H9 (cell line): ENCODE measurements around the gene ZFPL1. TPM values are rescaled to one million over a fixed set of nuclear protein-coding genes. Genes with fewer than 3 reads are reported as not detected.

ENCODE experiments used
- DNase-seq: peaks from one replicate; pipeline ENCODE4 v3.0.0-alpha.2; 2017
- H2AFZ ChIP-seq: one replicate; pipeline ENCODE4 v1.6.1; 2013; ENCODE audit warnings: mild to moderate bottlenecking, low read length, control low read depth, moderate library complexity
- H2AK5ac ChIP-seq: 2 replicates; pipeline ENCODE4 v1.6.1; 2013; ENCODE audit warnings: low read length, control low read depth, mixed read lengths; ENCODE audit not compliant: insufficient read length
- H2BK120ac ChIP-seq: one replicate; pipeline ENCODE4 v1.6.1; 2013; ENCODE audit warnings: low read depth, mild to moderate bottlenecking, low read length, control low read depth, inconsistent platforms; ENCODE audit not compliant: poor library complexity, severe bottlenecking
- H2BK12ac ChIP-seq: 2 replicates; pipeline ENCODE4 v1.6.1; 2013; ENCODE audit warnings: low read length, control low read depth, mixed read lengths, low read depth; ENCODE audit not compliant: insufficient read length
- H2BK15ac ChIP-seq: 2 replicates; pipeline ENCODE4 v1.6.1; 2013; ENCODE audit warnings: low read depth, low read length, control low read depth
- H2BK20ac ChIP-seq: one replicate; pipeline ENCODE4 v1.6.1; 2013; ENCODE audit warnings: low read depth, mild to moderate bottlenecking, low read length, control low read depth, inconsistent platforms; ENCODE audit not compliant: poor library complexity, severe bottlenecking
- H2BK5ac ChIP-seq: 2 replicates; pipeline ENCODE4 v1.6.1; 2013; ENCODE audit warnings: low read length, control low read depth, mixed read lengths; ENCODE audit not compliant: insufficient read length
- H3K14ac ChIP-seq: 2 replicates; pipeline ENCODE4 v1.6.1; 2013; ENCODE audit warnings: low read length, control low read depth; ENCODE audit not compliant: insufficient read depth
- H3K18ac ChIP-seq: 2 replicates; pipeline ENCODE4 v1.6.1; 2013; ENCODE audit warnings: low read depth, mild to moderate bottlenecking, mixed read lengths, low read length, control low read depth; ENCODE audit not compliant: insufficient read length
- H3K23ac ChIP-seq: 2 replicates; pipeline ENCODE4 v1.6.1; 2013; ENCODE audit warnings: low read length, control low read depth, mixed read lengths, low read depth; ENCODE audit not compliant: insufficient read length
- H3K23me2 ChIP-seq: 2 replicates; pipeline ENCODE4 v1.6.1; 2013; ENCODE audit warnings: low read depth, mild to moderate bottlenecking, mixed read lengths, low read length, control low read depth; ENCODE audit not compliant: insufficient read length, poor library complexity, severe bottlenecking
- H3K27ac ChIP-seq: 2 replicates; pipeline ENCODE4 v1.5.1; 2013; ENCODE audit warnings: low read length, control low read depth, mixed read lengths, low read depth; ENCODE audit not compliant: insufficient read length
- H3K27me3 ChIP-seq: 2 replicates; pipeline ENCODE4 v1.6.1; 2013; ENCODE audit warnings: low read length, control low read depth, inconsistent platforms; ENCODE audit not compliant: insufficient read depth
- H3K4ac ChIP-seq: 2 replicates; pipeline ENCODE4 v1.6.1; 2013; ENCODE audit warnings: low read depth, mild to moderate bottlenecking, control low read depth, inconsistent platforms, low read length, moderate library complexity
- H3K4me1 ChIP-seq: 2 replicates; pipeline ENCODE4 v1.6.1; 2013; ENCODE audit warnings: low read length, control low read depth, inconsistent platforms; ENCODE audit not compliant: insufficient read depth
- H3K4me2 ChIP-seq: 2 replicates; pipeline ENCODE4 v1.6.1; 2013; ENCODE audit warnings: low read length, control low read depth, mixed read lengths; ENCODE audit not compliant: insufficient read length, insufficient read depth
- H3K56ac ChIP-seq: 2 replicates; pipeline ENCODE4 v1.6.1; 2013; ENCODE audit warnings: low read depth, mild to moderate bottlenecking, mixed read lengths, low read length, control low read depth; ENCODE audit not compliant: insufficient read length
- H3K79me1 ChIP-seq: 2 replicates; pipeline ENCODE4 v1.6.1; 2013; ENCODE audit warnings: low read depth, mild to moderate bottlenecking, moderate library complexity, low read length, control low read depth, inconsistent platforms; ENCODE audit not compliant: insufficient read depth, poor library complexity, severe bottlenecking
- H3K79me2 ChIP-seq: 2 replicates; pipeline ENCODE4 v1.6.1; 2013; ENCODE audit warnings: low read length, control low read depth, inconsistent platforms; ENCODE audit not compliant: insufficient read depth
- H3K9ac ChIP-seq: 2 replicates; pipeline ENCODE4 v1.6.1; 2013; ENCODE audit warnings: low read length, control low read depth, mixed read lengths; ENCODE audit not compliant: insufficient read length; ENCODE audit errors: extremely low read depth
- H3K9me3 ChIP-seq: one replicate; pipeline ENCODE4 v1.6.1; 2013; ENCODE audit warnings: low read depth, low read length, inconsistent platforms; ENCODE audit not compliant: control insufficient read depth
- H3T11ph ChIP-seq: one replicate; pipeline ENCODE4 v1.6.1; 2013; ENCODE audit warnings: mild to moderate bottlenecking, low read length, control low read depth, inconsistent platforms
- H4K20me1 ChIP-seq: one replicate; pipeline ENCODE4 v1.6.1; 2013; ENCODE audit not compliant: control insufficient read depth, insufficient read length, insufficient read depth
- H4K5ac ChIP-seq: 2 replicates; pipeline ENCODE4 v1.6.1; 2013; ENCODE audit warnings: low read depth, mild to moderate bottlenecking, mixed read lengths, low read length, control low read depth; ENCODE audit not compliant: insufficient read length
- H4K8ac ChIP-seq: replicated peaks from 2 replicates; pipeline ENCODE4 v1.6.1; 2013; ENCODE audit warnings: low read length, control low read depth, mixed read lengths, low read depth; ENCODE audit not compliant: insufficient read length
- H4K91ac ChIP-seq: 2 replicates; pipeline ENCODE4 v1.6.1; 2013; ENCODE audit warnings: low read depth, mild to moderate bottlenecking, moderate library complexity, mixed read lengths, low read length, control low read depth; ENCODE audit not compliant: insufficient read length
- H3K27ac Mint-ChIP-seq, 3 experiments: 2 replicates in 2 of 3; 3 replicates in 1 of 3; pipeline ENCODE4 v1.8.0; 2020 to 2021; ENCODE audit warnings: mixed read lengths in 3 of 3, mild to moderate bottlenecking in 1 of 3, moderate library complexity in 1 of 3
- H3K27me3 Mint-ChIP-seq: 2 replicates; pipeline ENCODE4 v1.8.0; 2021; ENCODE audit warnings: low read depth, mild to moderate bottlenecking, moderate library complexity, mixed read lengths
- H3K36me3 Mint-ChIP-seq, 3 experiments: 2 replicates in 2 of 3; 3 replicates in 1 of 3; pipeline ENCODE4 v1.8.0; 2020 to 2021; ENCODE audit warnings: low read depth in 3 of 3, mixed read lengths in 3 of 3; ENCODE audit not compliant: insufficient read depth in 1 of 3
- H3K4me1 Mint-ChIP-seq, 2 experiments: 2 replicates each; pipeline ENCODE4 v1.8.0; 2020; ENCODE audit warnings: mixed read lengths in 2 of 2
- H3K4me3 Mint-ChIP-seq, 2 experiments: 2 replicates in 1 of 2; 3 replicates in 1 of 2; pipeline ENCODE4 v1.8.0; 2020 to 2021; ENCODE audit warnings: mild to moderate bottlenecking in 2 of 2, mixed read lengths in 2 of 2, moderate library complexity in 1 of 2
- H3K9me3 Mint-ChIP-seq, 2 experiments: 2 replicates in 1 of 2; 3 replicates in 1 of 2; pipeline ENCODE4 v1.8.0; 2020; ENCODE audit warnings: mild to moderate bottlenecking in 2 of 2, mixed read lengths in 2 of 2, moderate library complexity in 1 of 2
- CTCF ChIP-seq: fragments of 200-600 bp; sonication (generic); conservative IDR thresholded peaks from 3 replicates; pipeline ENCODE4 v1.8.0; 2021; ENCODE audit warnings: antibody characterized with exemption, mild to moderate bottlenecking
- WGBS: extraction: QIAGEN DNeasy Blood & Tissue Kit; methylation state at CpG from one replicate; pipeline ENCODE4 v1.1.7; 2013; ENCODE audit warnings: missing lambda C conversion rate, low lambda C conversion rate, mixed read lengths; ENCODE audit not compliant: insufficient read length; ENCODE audit errors: extremely low coverage; 5-methylcytosine and 5-hydroxymethylcytosine counted together
- total RNA-seq: library from RNA; stranded (reverse); gene quantifications from 2 replicates; pipeline ENCODE4 v1.2.1, GENCODE V29; 2021

Gene ZFPL1
- total RNA-seq, 1 experiment from 2014 or later = 24.2 TPM

- no peak overlapping the region for H2BK12ac ChIP-seq
- WGBS = no CpG with 5 or more reads among the region's 15 CpGs
- Mint-ChIP-seq H3K27ac (no peak overlapping the region), H3K4me1 (peaks cover 12% of the 10 kb centered on the region in 2 experiments), H3K36me3 (peaks cover 7 to 43% (median 39%) of the 10 kb centered on the region in 3 experiments), H3K4me3 (no peak overlapping the region), H3K9me3 (no peaks in the 10 kb centered on the region; a peak in 1 of 5 replicates), H3K27me3 (no peaks in the 10 kb centered on the region)
- no peak overlapping the region for H2AK5ac ChIP-seq
- peaks cover 6% of the 10 kb centered on the region; the same call in 1 of the 2 replicates for H3K79me2 ChIP-seq
- H2BK120ac ChIP-seq = no peak overlapping the region
- peaks cover 3% of the 10 kb centered on the region for H4K20me1 ChIP-seq
- no peak overlapping the region for H2BK20ac ChIP-seq
- no peak overlapping the region for H3K9ac ChIP-seq
- peaks cover 12% of the 10 kb centered on the region for H3K23me2 ChIP-seq
- no peak overlapping the region for H3K23ac ChIP-seq
- H2AFZ ChIP-seq = no peak overlapping the region
- no peaks in the 10 kb centered on the region for H3K79me1 ChIP-seq
- no peak overlapping the region for H3K18ac ChIP-seq
- no peak overlapping the region for H3K27ac ChIP-seq
- no peak overlapping the region for H3K14ac ChIP-seq
- H3T11ph ChIP-seq = no peak overlapping the region
- no peak for TF ChIP-seq CTCF
- no peak overlapping the region for H2BK5ac ChIP-seq
- H4K91ac ChIP-seq = no peak overlapping the region
- H2BK15ac ChIP-seq = no peak overlapping the region
- no peaks in the 10 kb centered on the region for H3K4me1 ChIP-seq
- no peak for DNase-seq
- H3K4ac ChIP-seq = no peak overlapping the region
- H3K4me2 ChIP-seq = no peak overlapping the region
- no peaks in the 10 kb centered on the region for H3K27me3 ChIP-seq
- no peak overlapping the region for H4K5ac ChIP-seq
- H3K56ac ChIP-seq = no peak overlapping the region
- H3K9me3 ChIP-seq = no peaks in the 10 kb centered on the region
- no peak overlapping the region for H4K8ac ChIP-seq
Observed at GRCh38 chr11:65087827-65088226, 3.8 kb downstream of the ZFPL1 start.
